Measurements from ENCODE around the gene MAP3K20. TPM values are rescaled to one million over a fixed set of nuclear protein-coding genes. Genes with fewer than 3 reads are reported as not detected.

Gene MAP3K20
- polyA plus RNA-seq, 1 of the 3 experiments (the other 2 are of a cell fraction) = 8.5 TPM

DNA sequence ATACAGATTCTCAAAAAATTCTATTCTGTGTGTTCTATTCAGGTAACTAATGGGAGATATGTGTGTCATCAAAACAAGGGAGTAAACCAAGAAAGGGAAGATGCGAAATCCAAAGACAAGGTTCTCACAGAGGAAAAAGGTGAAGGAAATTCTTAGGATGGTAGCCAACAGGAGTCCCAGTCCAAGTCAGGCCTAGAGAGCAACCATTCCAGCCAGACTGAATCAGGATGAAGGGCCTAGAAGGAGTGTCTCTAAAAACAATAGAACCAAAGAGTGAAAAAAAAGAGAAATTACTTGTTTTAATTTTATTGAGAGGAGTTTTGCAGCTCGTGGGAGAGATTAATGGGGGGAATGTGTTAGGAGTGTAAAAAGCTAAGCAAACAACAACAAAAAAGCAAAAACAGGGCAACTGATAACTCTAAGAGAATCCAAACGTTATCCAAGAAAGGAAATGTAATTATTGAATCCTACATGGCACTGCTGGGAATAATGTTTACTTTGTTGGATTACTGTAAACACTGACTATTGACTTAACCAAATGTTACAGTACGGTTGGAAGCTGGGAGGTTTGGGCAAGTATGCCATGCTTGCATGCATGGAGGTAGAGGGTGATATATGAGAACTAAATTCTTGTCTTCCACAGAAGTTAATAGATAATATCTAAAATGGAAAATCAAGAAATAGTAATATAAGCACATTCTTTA is 12.3 kb downstream of the MAP3K20 start:
- TF ChIP-seq, protein P1, sequence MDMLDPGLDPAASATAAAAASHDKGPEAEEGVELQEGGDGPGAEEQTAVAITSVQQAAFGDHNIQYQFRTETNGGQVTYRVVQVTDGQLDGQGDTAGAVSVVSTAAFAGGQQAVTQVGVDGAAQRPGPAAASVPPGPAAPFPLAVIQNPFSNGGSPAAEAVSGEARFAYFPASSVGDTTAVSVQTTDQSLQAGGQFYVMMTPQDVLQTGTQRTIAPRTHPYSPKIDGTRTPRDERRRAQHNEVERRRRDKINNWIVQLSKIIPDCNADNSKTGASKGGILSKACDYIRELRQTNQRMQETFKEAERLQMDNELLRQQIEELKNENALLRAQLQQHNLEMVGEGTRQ (IDR thresholded peaks at IDR 0.05; ENCODE audit: borderline replicate concordance, low read depth, low read length) = no peak
- no peak for TF ChIP-seq NRF1 (IDR thresholded peaks at IDR 0.05; ENCODE audit: low read depth, low read length)
- Histone ChIP-seq H3K4me2 (no peak overlapping the region), H3F3A (replicated peaks; ENCODE audit: insufficient read depth) (no peaks in the 10 kb centered on the region), H3K27me3 (ENCODE audit: insufficient read depth) (no peaks in the 10 kb centered on the region), H4K20me1 (ENCODE audit: insufficient read depth) (no peaks in the 10 kb centered on the region), H3K79me2 (ENCODE audit: insufficient read depth) (peaks cover 68% of the 10 kb centered on the region), H3K4me1 (ENCODE audit: control insufficient read depth in 1 of 2, insufficient read depth in 2 of 2, low read depth in 1 of 2, low read length in 1 of 2) (peaks cover 3 to 16% of the 10 kb centered on the region in 2 experiments; a peak in 3 of 4 replicates), H3K9me3 (no peaks in the 10 kb centered on the region), H3K36me3 (replicated peaks in 1 of 2; ENCODE audit: control insufficient read depth in 1 of 2, insufficient read depth in 2 of 2, low read length in 1 of 2) (peaks cover 4 to 15% of the 10 kb centered on the region in 2 experiments), H3K27ac (ENCODE audit: low read depth in 2 of 2, low read length in 1 of 2) (no peak overlapping the region), H3K9ac (no peak overlapping the region), H3K9me2 (no peaks in the 10 kb centered on the region; the same call in 1 of the 2 replicates), H2AFZ (ENCODE audit: low read depth) (no peak overlapping the region), H3K4me3 (ENCODE audit: low read depth in 2 of 2, low read length in 1 of 2) (no peak overlapping the region)
- no peak for DNase-seq
- 78% methylated on average over 4 of the region's 4 CpGs for WGBS (ENCODE audit: low lambda C conversion rate)
- CTCF ChIA-PET = no interaction called here
- POLR2A ChIA-PET = no interaction called here

DNA sequence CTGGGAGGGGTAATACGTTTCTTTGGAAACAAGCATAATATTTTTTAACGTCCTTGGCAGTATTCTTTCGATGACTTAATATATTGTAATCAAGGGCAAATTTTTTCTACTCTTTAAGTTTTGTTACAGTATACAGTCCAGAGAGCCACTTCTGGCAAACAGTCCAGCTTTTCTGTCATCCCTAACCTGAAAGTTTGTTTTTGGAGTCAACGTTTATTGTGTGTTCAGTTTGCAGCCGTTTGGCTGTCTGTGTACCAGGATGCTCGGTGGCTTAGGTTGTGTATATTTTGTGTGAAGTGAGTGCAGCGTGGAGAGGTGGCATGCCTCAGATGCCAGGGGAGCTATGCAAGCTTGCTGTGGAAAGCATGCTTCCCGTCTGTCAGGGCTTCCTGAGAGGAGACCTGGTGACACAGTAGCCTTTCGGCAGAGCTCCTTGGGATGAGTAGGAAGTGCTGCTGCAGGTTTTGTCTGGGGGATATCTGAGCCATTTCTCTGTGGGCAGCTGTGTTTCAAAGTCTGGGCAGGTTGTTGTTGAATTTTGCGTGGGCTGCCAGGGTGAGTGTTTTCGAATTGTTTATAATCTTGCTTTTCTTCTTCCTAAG is 14.7 kb downstream of the MAP3K20 start:
- no peak for DNase-seq
- 67% methylated on average over 11 of the region's 11 CpGs for WGBS (ENCODE audit: low lambda C conversion rate)
- TF ChIP-seq NRF1 (IDR thresholded peaks at IDR 0.05; ENCODE audit: low read depth, low read length) (no peak), TCF12 (IDR thresholded peaks at IDR 0.05) (peak; percentile 23; the same call in 1 of the 2 replicates)
- TF ChIP-seq, protein P2, sequence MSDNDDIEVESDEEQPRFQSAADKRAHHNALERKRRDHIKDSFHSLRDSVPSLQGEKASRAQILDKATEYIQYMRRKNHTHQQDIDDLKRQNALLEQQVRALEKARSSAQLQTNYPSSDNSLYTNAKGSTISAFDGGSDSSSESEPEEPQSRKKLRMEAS (IDR thresholded peaks at IDR 0.05; ENCODE audit: low read depth) = peak; percentile 83; the same call in 1 of the 2 replicates
- Histone ChIP-seq H3K79me2 (ENCODE audit: insufficient read depth) (peaks cover 50% of the 10 kb centered on the region), H4K20me1 (ENCODE audit: insufficient read depth) (no peaks in the 10 kb centered on the region), H3K27ac (ENCODE audit: low read depth in 2 of 2, low read length in 1 of 2) (peak overlapping the region; percentile 22 to 55; a peak in 2 of 4 replicates), H3F3A (replicated peaks; ENCODE audit: insufficient read depth) (peaks cover 4% of the 10 kb centered on the region), H3K9me3 (no peaks in the 10 kb centered on the region), H3K4me1 (ENCODE audit: control insufficient read depth in 1 of 2, insufficient read depth in 2 of 2, low read depth in 1 of 2, low read length in 1 of 2) (peaks cover 3 to 10% of the 10 kb centered on the region in 2 experiments; a peak in 3 of 4 replicates), H3K27me3 (ENCODE audit: insufficient read depth) (no peaks in the 10 kb centered on the region), H3K4me2 (peak overlapping the region; percentile 43), H3K9me2 (no peaks in the 10 kb centered on the region; the same call in 1 of the 2 replicates), H2AFZ (ENCODE audit: low read depth) (no peak overlapping the region), H3K4me3 (ENCODE audit: low read depth in 2 of 2, low read length in 1 of 2) (no peak overlapping the region), H3K36me3 (replicated peaks in 1 of 2; ENCODE audit: control insufficient read depth in 1 of 2, insufficient read depth in 2 of 2, low read length in 1 of 2) (peaks cover 11 to 21% of the 10 kb centered on the region in 2 experiments), H3K9ac (peak overlapping the region; percentile 39)
- CTCF ChIA-PET = interaction anchor here (1.1 to 3.0 kb wide), 3 partner anchors 9 to 120 kb away, joined by 3 to 13 read pairs (median 6); no protein-coding TSS in a partner anchor
- POLR2A ChIA-PET = no interaction called here

DNA sequence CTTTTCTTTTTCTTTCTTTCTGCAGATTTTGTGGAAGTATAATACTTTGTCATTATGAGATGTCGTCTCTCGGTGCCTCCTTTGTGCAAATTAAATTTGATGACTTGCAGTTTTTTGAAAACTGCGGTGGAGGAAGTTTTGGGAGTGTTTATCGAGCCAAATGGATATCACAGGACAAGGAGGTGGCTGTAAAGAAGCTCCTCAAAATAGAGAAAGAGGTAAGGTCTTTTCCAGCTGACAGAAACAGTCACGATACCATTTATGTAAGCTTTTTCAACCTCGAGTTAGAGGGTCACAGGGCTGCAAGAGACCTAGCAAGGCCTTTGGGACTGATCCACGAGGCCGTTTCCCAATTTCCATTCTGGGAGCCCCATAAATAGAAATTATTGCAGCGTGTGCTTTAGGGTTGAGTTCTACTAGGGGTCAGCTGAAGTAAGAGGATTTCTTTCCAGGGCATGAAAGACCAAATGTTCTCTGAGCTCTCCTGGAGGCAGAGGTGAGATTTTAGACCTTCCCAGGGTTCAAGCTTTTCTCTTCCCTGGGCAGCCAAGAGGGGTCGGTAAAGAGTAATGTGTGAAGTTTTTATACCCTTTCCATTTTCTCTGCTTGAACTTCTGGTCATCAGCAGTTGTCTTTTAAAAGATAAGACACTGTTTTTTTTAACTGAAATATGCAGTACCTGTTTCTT is 15.5 kb downstream of the MAP3K20 start:
- Histone ChIP-seq H3K4me3 (ENCODE audit: low read depth in 2 of 2, low read length in 1 of 2) (no peak overlapping the region), H3K9me2 (no peaks in the 10 kb centered on the region), H3K36me3 (replicated peaks in 1 of 2; ENCODE audit: control insufficient read depth in 1 of 2, insufficient read depth in 2 of 2, low read length in 1 of 2) (peaks cover 11 to 21% of the 10 kb centered on the region in 2 experiments), H3K9me3 (no peaks in the 10 kb centered on the region), H3K4me2 (peak overlapping the region; percentile 43; the same call in 1 of the 2 replicates), H3K4me1 (ENCODE audit: control insufficient read depth in 1 of 2, insufficient read depth in 2 of 2, low read depth in 1 of 2, low read length in 1 of 2) (peaks cover 3 to 10% of the 10 kb centered on the region in 2 experiments; a peak in 3 of 4 replicates), H2AFZ (ENCODE audit: low read depth) (no peak overlapping the region), H3K79me2 (ENCODE audit: insufficient read depth) (peaks cover 42% of the 10 kb centered on the region), H3K27me3 (ENCODE audit: insufficient read depth) (no peaks in the 10 kb centered on the region), H4K20me1 (ENCODE audit: insufficient read depth) (no peaks in the 10 kb centered on the region), H3F3A (replicated peaks; ENCODE audit: insufficient read depth) (peaks cover 4% of the 10 kb centered on the region), H3K27ac (ENCODE audit: low read depth in 2 of 2, low read length in 1 of 2) (peak overlapping the region; percentile 22 to 55; a peak in 1 of 4 replicates), H3K9ac (peak overlapping the region; percentile 39; the same call in 1 of the 2 replicates)
- 0 out of 2 replicates have a peak, but pooled peaks have one; percentile 3 for TF ChIP-seq SMC3 (IDR thresholded peaks at IDR 0.05; ENCODE audit: low read depth, low read length)
- no peak for TF ChIP-seq NRF1 (IDR thresholded peaks at IDR 0.05; ENCODE audit: low read depth, low read length)
- TF ChIP-seq, protein P3, sequence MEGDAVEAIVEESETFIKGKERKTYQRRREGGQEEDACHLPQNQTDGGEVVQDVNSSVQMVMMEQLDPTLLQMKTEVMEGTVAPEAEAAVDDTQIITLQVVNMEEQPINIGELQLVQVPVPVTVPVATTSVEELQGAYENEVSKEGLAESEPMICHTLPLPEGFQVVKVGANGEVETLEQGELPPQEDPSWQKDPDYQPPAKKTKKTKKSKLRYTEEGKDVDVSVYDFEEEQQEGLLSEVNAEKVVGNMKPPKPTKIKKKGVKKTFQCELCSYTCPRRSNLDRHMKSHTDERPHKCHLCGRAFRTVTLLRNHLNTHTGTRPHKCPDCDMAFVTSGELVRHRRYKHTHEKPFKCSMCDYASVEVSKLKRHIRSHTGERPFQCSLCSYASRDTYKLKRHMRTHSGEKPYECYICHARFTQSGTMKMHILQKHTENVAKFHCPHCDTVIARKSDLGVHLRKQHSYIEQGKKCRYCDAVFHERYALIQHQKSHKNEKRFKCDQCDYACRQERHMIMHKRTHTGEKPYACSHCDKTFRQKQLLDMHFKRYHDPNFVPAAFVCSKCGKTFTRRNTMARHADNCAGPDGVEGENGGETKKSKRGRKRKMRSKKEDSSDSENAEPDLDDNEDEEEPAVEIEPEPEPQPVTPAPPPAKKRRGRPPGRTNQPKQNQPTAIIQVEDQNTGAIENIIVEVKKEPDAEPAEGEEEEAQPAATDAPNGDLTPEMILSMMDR (IDR thresholded peaks at IDR 0.05) = peak; percentile 32; the same call in 1 of the 2 replicates
- TF ChIP-seq, protein P1 (IDR thresholded peaks at IDR 0.05; ENCODE audit: borderline replicate concordance, low read depth, low read length) = no peak
- 94% methylated on average over 10 of the region's 10 CpGs for WGBS (ENCODE audit: low lambda C conversion rate)
- no peak for DNase-seq
- ChIA-PET CTCF (interaction anchor here (0.7 to 3.0 kb wide), 9 partner anchors 10 to 381 kb away, joined by 3 to 13 read pairs (median 4); no protein-coding TSS in a partner anchor), POLR2A (no interaction called here)

Measured in SK-N-SH (cell line).